OCI-LY7 (cell line): ENCODE measurements around the gene NAV3.

ENCODE experiments used
- EZH2phosphoT487 ChIP-seq: fragments of 200-600 bp; sonication (generic); IDR thresholded peaks from 2 replicates; pipeline ENCODE4 v1.6.1; 2018; ENCODE audit warnings: low read depth, borderline replicate concordance, mild to moderate bottlenecking, mixed run types, antibody characterized with exemption, low read length, moderate library complexity, mixed read lengths
- TF ChIP-seq, protein P1 (sequence below): fragments of 200-600 bp; sonication (generic); conservative IDR thresholded peaks from 2 replicates; pipeline ENCODE4 v1.5.1; 2014; ENCODE audit warnings: mild to moderate bottlenecking, antibody characterized with exemption, low read length, moderate library complexity, mixed read lengths

DNA sequence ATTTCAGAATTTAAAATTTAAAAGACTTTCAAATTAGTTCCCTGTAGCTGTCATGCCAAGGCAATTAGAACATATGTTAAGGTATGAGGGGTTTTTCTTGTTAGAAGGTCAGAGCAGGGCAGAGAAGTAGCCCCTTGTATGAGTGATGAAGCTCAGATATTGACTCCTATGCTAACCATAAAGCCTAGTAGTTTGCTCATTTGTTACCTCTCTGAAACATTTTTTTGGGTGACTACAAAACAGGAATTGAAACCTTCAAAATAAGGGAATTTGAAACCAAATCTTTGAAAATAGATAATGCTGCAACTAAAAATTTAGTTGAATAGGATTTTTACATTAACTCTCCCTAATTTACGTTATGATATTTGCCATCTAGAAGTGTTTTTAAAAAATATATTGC lies 333.5 kb downstream of the NAV3 start:
- TF ChIP-seq, protein P1, sequence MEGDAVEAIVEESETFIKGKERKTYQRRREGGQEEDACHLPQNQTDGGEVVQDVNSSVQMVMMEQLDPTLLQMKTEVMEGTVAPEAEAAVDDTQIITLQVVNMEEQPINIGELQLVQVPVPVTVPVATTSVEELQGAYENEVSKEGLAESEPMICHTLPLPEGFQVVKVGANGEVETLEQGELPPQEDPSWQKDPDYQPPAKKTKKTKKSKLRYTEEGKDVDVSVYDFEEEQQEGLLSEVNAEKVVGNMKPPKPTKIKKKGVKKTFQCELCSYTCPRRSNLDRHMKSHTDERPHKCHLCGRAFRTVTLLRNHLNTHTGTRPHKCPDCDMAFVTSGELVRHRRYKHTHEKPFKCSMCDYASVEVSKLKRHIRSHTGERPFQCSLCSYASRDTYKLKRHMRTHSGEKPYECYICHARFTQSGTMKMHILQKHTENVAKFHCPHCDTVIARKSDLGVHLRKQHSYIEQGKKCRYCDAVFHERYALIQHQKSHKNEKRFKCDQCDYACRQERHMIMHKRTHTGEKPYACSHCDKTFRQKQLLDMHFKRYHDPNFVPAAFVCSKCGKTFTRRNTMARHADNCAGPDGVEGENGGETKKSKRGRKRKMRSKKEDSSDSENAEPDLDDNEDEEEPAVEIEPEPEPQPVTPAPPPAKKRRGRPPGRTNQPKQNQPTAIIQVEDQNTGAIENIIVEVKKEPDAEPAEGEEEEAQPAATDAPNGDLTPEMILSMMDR = no peak
- TF ChIP-seq EZH2phosphoT487 = no peak
